Lower lobe of right lung (tissue), 2 donors: Measurements from ENCODE around the gene HSD17B2. TPM values are rescaled to one million over a fixed set of nuclear protein-coding genes. Genes with fewer than 3 reads are reported as not detected.
"Not testable (repeated sequence)": the region's sequence is repeated elsewhere in the genome, so short reads cannot be mapped to it uniquely, and the experiment has no call there.

Experiments used
- ATAC-seq, 2 donors: fragments of 200-7000 bp; cut with Tn5 transposase; one replicate each; pipeline ENCODE4 v1.9.1; 2020 to 2022; ENCODE audit warnings: mild to moderate bottlenecking in 2 of 2, moderate library complexity in 2 of 2
- DNase-seq: peaks from one replicate; pipeline ENCODE4 v3.0.0-alpha.2; 2020
- H3K27ac ChIP-seq: fragments of 200-600 bp; one replicate; pipeline ENCODE4 v1.8.0; 2022
- H3K27me3 ChIP-seq: fragments of 200-600 bp; one replicate; pipeline ENCODE4 v1.8.0; 2022; ENCODE audit warnings: low read depth
- H3K36me3 ChIP-seq: fragments of 200-600 bp; one replicate; pipeline ENCODE4 v1.8.0; 2022; ENCODE audit warnings: mild to moderate bottlenecking
- H3K4me1 ChIP-seq: fragments of 200-600 bp; one replicate; pipeline ENCODE4 v1.8.0; 2022
- H3K4me3 ChIP-seq: fragments of 200-600 bp; one replicate; pipeline ENCODE4 v1.8.0; 2022; ENCODE audit warnings: mild to moderate bottlenecking
- H3K9me3 ChIP-seq: fragments of 200-600 bp; one replicate; pipeline ENCODE4 v1.8.0; 2022
- CTCF ChIP-seq: fragments of 200-600 bp; IDR thresholded peaks from one replicate; pipeline ENCODE4 v1.8.0; 2022; ENCODE audit warnings: antibody characterized with exemption, mild to moderate bottlenecking
- intact Hi-C: fragments of 100-400 bp; cut with DNase I; formaldehyde crosslinking; loops from one replicate; pipeline ENCODE4 v1.11.0; 2022
- total RNA-seq: library from RNA; stranded (reverse); fragmentation: NEBNext Ultra II Directional; extraction: Animal tissue kit (Norgen Biotek cat#: 25700); gene quantifications from one replicate; pipeline ENCODE4 v1.2.1, GENCODE V29; 2021
- donor health status: DM: no; HTN: yes; CAD: no; lungs with severe emphysema.

The HSD17B2 gene
- total RNA-seq, 1 donor from 2014 or later, result 2.9 TPM

- Histone ChIP-seq H3K4me1 (no peaks in the 10 kb centered on the region), H3K36me3 (no peaks in the 10 kb centered on the region), H3K27ac (no peak overlapping the region), H3K4me3 (no peak overlapping the region), H3K27me3 (no peaks in the 10 kb centered on the region), H3K9me3 (no peaks in the 10 kb centered on the region)
- intact Hi-C loops, result no loop called here
- no peak for ATAC-seq
- TF ChIP-seq CTCF, result no peak
- DNase-seq, result no peak
Measured at GRCh38 chr16:82105107-82105506, 70.1 kb downstream of the HSD17B2 start.

- Histone ChIP-seq H3K4me1 (no peaks in the 10 kb centered on the region), H3K36me3 (no peaks in the 10 kb centered on the region), H3K27ac (no peak overlapping the region), H3K9me3 (no peaks in the 10 kb centered on the region), H3K27me3 (no peaks in the 10 kb centered on the region), H3K4me3 (no peak overlapping the region)
- no peak for DNase-seq
- ATAC-seq, result no peak
- intact Hi-C loops, result no loop called here
- no peak for TF ChIP-seq CTCF
Measured at GRCh38 chr16:82108100-82108499, 73.0 kb downstream of the HSD17B2 start.

- ATAC-seq (no peak), DNase-seq (no peak)
- Histone ChIP-seq H3K4me3 (no peak overlapping the region), H3K36me3 (no peaks in the 10 kb centered on the region), H3K4me1 (no peaks in the 10 kb centered on the region), H3K9me3 (no peaks in the 10 kb centered on the region), H3K27ac (no peak overlapping the region), H3K27me3 (no peaks in the 10 kb centered on the region)
- intact Hi-C loops, result no loop called here
- no peak for TF ChIP-seq CTCF
Measured at GRCh38 chr16:82108774-82109173, 73.7 kb downstream of the HSD17B2 start.

GRCh38 chr16:82109266-82109665 is 74.2 kb downstream of the HSD17B2 start:
- intact Hi-C loops, ATAC-seq, DNase-seq, H3K4me3 ChIP-seq, H3K36me3 ChIP-seq, H3K4me1 ChIP-seq, H3K27ac ChIP-seq, H3K9me3 ChIP-seq, H3K27me3 ChIP-seq: not testable (repeated sequence)

GRCh38 chr16:82111944-82112343 is 76.9 kb downstream of the HSD17B2 start:
- Histone ChIP-seq H3K9me3 (no peaks in the 10 kb centered on the region), H3K27ac (no peak overlapping the region), H3K27me3 (no peaks in the 10 kb centered on the region), H3K36me3 (no peaks in the 10 kb centered on the region), H3K4me3 (no peak overlapping the region), H3K4me1 (no peaks in the 10 kb centered on the region)
- TF ChIP-seq CTCF, result no peak
- ATAC-seq, result no peak
- intact Hi-C loops, result no loop called here
- no peak for DNase-seq

GRCh38 chr16:82113741-82114140 is 78.7 kb downstream of the HSD17B2 start:
- no peak for TF ChIP-seq CTCF
- Histone ChIP-seq H3K36me3 (no peaks in the 10 kb centered on the region), H3K27ac (no peak overlapping the region), H3K9me3 (no peaks in the 10 kb centered on the region), H3K4me1 (no peaks in the 10 kb centered on the region), H3K4me3 (no peak overlapping the region), H3K27me3 (no peaks in the 10 kb centered on the region)
- ATAC-seq (no peak), DNase-seq (no peak)
- intact Hi-C loops, result no loop called here
